Uterine smooth muscle cell (primary cell): ENCODE data around the gene SCAI. TPM values are rescaled to one million over a fixed set of nuclear protein-coding genes. Genes with fewer than 3 reads are reported as not detected.

Experiments
- total RNA-seq: library from RNA; depleted of rRNA; stranded (reverse); fragments of >200 nt; gene quantifications from 2 replicates; pipeline ENCODE4 v1.2.3, GENCODE V29; 2014

Gene SCAI
- 13.3 and 22.6 TPM in 2 replicates for total RNA-seq

DNA sequence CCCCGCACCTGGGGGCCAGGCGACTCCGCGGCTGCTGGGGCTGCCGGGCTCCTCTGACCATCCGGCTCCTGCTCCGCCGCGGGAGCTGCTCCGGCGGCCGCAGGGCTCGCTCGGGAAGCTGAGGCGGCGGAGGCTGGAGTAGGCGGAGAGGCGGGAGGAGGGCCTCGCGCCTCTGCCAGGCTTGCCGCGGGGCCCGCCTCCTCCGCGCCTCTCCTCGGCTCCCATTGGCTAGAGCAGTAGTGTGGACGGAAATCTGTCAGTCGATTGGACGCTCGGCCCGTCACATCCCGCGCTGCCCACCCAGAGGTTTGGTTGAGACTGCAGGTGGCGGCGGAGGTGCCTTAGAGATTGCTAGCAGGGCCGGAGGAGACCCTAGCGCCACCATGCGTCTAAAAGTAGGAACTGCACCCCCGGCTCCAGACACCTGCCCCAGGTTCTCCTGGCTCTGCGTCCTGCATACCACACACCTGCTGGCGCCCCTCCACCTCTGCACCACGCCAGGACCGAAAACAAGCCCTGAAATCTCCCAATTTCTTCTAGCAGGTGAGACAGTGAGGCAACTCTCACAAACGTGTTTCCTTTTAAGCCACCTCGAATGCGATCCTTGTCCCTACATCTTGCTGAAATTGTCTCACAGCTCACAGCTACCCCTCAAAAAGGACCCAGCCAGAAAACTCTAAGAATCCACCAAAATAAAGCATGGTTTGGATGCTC lies at the start of gene SCAI:
Gene SCAI (minus strand): TSS at position 152 of the 714 bp plus-strand sequence. CDS start 91 bp downstream, at position 61.

GRCh38 chr9:125189361-125190289 lies 46.3 kb upstream of the SCAI start, which contains the start of gene PPP6C:
TSS of gene PPP6C (minus strand) at chr9:125189803. CDS start at chr9:125189718, 85 bp downstream.

GRCh38 chr9:124940894-124941678 lies 202.2 kb downstream of the SCAI start, which contains the start of gene GOLGA1:
TSS of gene GOLGA1 (minus strand) at chr9:124941083. CDS start at chr9:124938711, 2,372 bp downstream.

Other genes with a start within 250 kb of the SCAI start
- 13.1 and 16.0 TPM in 2 replicates for gene GOLGA1, start 202.4 kb downstream of the SCAI start, total RNA-seq
- gene PPP6C, start 46.3 kb upstream of the SCAI start, total RNA-seq: 8.3 and 9.4 TPM in 2 replicates
- 32.1 and 35.3 TPM in 2 replicates for gene RABEPK, start 57.0 kb upstream of the SCAI start, total RNA-seq
- gene HSPA5, start 97.8 kb upstream of the SCAI start, total RNA-seq: 406 and 1,094 TPM in 2 replicates
- gene GAPVD1, start 118.3 kb upstream of the SCAI start, total RNA-seq: 53.5 and 63.9 TPM in 2 replicates